HEK293 (cell line): Measurements from ENCODE around the gene DST.

Source experiments
- CTCF ChIA-PET: fragments of 350-600 bp; formaldehyde crosslinking; extraction: SDS; loops from one replicate; lab custom pipeline; 2021; ENCODE audit warnings: antibody characterized with exemption; lab: Yijun Ruan, JAX
- POLR2A ChIA-PET: fragments of 300-600 bp; formaldehyde crosslinking; extraction: SDS; loops from one replicate; lab custom pipeline; 2020; ENCODE audit warnings: antibody characterized with exemption, inconsistent platforms; lab: Yijun Ruan, JAX
- H3K27ac ChIP-seq: fragments of 200-500 bp; sonication (Bioruptor generic); 2 replicates; pipeline ENCODE4 v1.5.1; 2014; ENCODE audit warnings: low read depth, low read length, control low read depth, inconsistent platforms; ENCODE audit errors: extremely low read depth
- H3K36me3 ChIP-seq, 2 experiments: fragments of 200-500 bp in 1 of 2; sonication (Bioruptor generic) in 1 of 2; 1 replicate in 1 of 2; 2 replicates in 1 of 2; pipeline ENCODE4 v1.5.1; 2014 to 2017; ENCODE audit warnings: inconsistent platforms in 2 of 2, low read length in 2 of 2; ENCODE audit not compliant: control insufficient read depth in 2 of 2, insufficient read depth in 1 of 2
- H3K4me1 ChIP-seq: fragments of 200-500 bp; sonication (Bioruptor generic); 2 replicates; pipeline ENCODE4 v1.5.1; 2014; ENCODE audit warnings: mild to moderate bottlenecking, low read length, inconsistent platforms; ENCODE audit not compliant: control insufficient read depth, insufficient read depth
- H3K4me3 ChIP-seq: 2 replicates; pipeline ENCODE4 v1.5.1; 2011; ENCODE audit warnings: low read depth, mild to moderate bottlenecking, control low read depth, low read length, moderate library complexity
- H3K9me3 ChIP-seq: fragments of 200-500 bp; sonication (Bioruptor generic); 2 replicates; pipeline ENCODE4 v1.5.1; 2014; ENCODE audit warnings: low read depth, low read length, inconsistent platforms; ENCODE audit not compliant: control insufficient read depth, insufficient read depth
- HOXC10 ChIP-seq: sonication (generic); formaldehyde crosslinking; IDR thresholded peaks from 2 replicates; pipeline ENCODE4 v1.8.1; 2023; ENCODE audit warnings: mild to moderate bottlenecking, missing genetic modification reagents
- IKZF3 ChIP-seq: fragments of 450-650 bp; IDR thresholded peaks from 2 replicates; pipeline ENCODE4 v1.5.0; 2018; ENCODE audit warnings: missing biosample characterization, mild to moderate bottlenecking, missing genetic modification characterization, moderate library complexity
- PBX3 ChIP-seq: sonication (generic); formaldehyde crosslinking; IDR thresholded peaks from 2 replicates; pipeline ENCODE4 v1.8.1; 2022; ENCODE audit warnings: mild to moderate bottlenecking, moderate library complexity, missing genetic modification reagents
- PRDM1 ChIP-seq: fragments of 450-650 bp; formaldehyde crosslinking; IDR thresholded peaks from 2 replicates; pipeline ENCODE4; 2016; ENCODE audit warnings: missing biosample characterization, missing genetic modification characterization
- ZFHX2 ChIP-seq: fragments of 450-650 bp; formaldehyde crosslinking; conservative IDR thresholded peaks from 2 replicates; pipeline ENCODE4 v1.5.1; 2016; ENCODE audit warnings: missing biosample characterization, missing genetic modification characterization
- ZFP37 ChIP-seq: fragments of 450-650 bp; formaldehyde crosslinking; IDR thresholded peaks from 2 replicates; pipeline ENCODE4 v1.5.1; 2016; ENCODE audit warnings: missing biosample characterization, missing genetic modification characterization
- ZIC2 ChIP-seq: fragments of 450-650 bp; formaldehyde crosslinking; IDR thresholded peaks from 2 replicates; pipeline ENCODE4 v1.5.1; 2016; ENCODE audit warnings: missing biosample characterization, missing genetic modification characterization
- ZNF24 ChIP-seq: fragments of 450-650 bp; formaldehyde crosslinking; IDR thresholded peaks from 2 replicates; pipeline ENCODE4 v1.5.1; 2016; ENCODE audit warnings: missing biosample characterization, missing genetic modification characterization
- ZNF311 ChIP-seq: fragments of 450-650 bp; formaldehyde crosslinking; IDR thresholded peaks from 2 replicates; pipeline ENCODE4 v1.5.1; 2017; ENCODE audit warnings: missing biosample characterization, missing genetic modification characterization, borderline replicate concordance
- ZNF354C ChIP-seq: fragments of 450-650 bp; formaldehyde crosslinking; IDR thresholded peaks from 2 replicates; pipeline ENCODE4 v1.5.1; 2016; ENCODE audit warnings: missing biosample characterization, missing genetic modification characterization, low read depth, borderline replicate concordance
- ZNF366 ChIP-seq: fragments of 450-650 bp; formaldehyde crosslinking; conservative IDR thresholded peaks from 2 replicates; pipeline ENCODE4 v1.5.1; 2016; ENCODE audit warnings: missing biosample characterization, missing genetic modification characterization
- ZNF404 ChIP-seq: fragments of 450-650 bp; formaldehyde crosslinking; IDR thresholded peaks from 2 replicates; pipeline ENCODE4 v1.5.1; 2017; ENCODE audit warnings: missing biosample characterization, missing genetic modification characterization
- ZNF518A ChIP-seq: fragments of 450-650 bp; formaldehyde crosslinking; conservative IDR thresholded peaks from 2 replicates; pipeline ENCODE4 v1.5.1; 2016; ENCODE audit warnings: low read depth, missing biosample characterization, missing genetic modification characterization
- ZNF549 ChIP-seq: fragments of 450-650 bp; IDR thresholded peaks from 2 replicates; pipeline ENCODE4 v1.5.1; 2018; ENCODE audit warnings: missing biosample characterization, missing genetic modification characterization, mild to moderate bottlenecking, inconsistent platforms, moderate library complexity
- ZNF654 ChIP-seq: fragments of 450-650 bp; formaldehyde crosslinking; IDR thresholded peaks from 2 replicates; pipeline ENCODE4 v1.5.1; 2016; ENCODE audit warnings: low read depth, missing biosample characterization, missing genetic modification characterization
- ZNF747 ChIP-seq: fragments of 450-650 bp; formaldehyde crosslinking; IDR thresholded peaks from 2 replicates; pipeline ENCODE4 v1.5.1; 2016; ENCODE audit warnings: missing biosample characterization, missing genetic modification characterization
- TF ChIP-seq, protein P1 (sequence below): fragments of 450-650 bp; formaldehyde crosslinking; IDR thresholded peaks from 2 replicates; pipeline ENCODE4 v1.5.1; 2016; ENCODE audit warnings: missing biosample characterization, missing genetic modification characterization
- TF ChIP-seq, protein P2 (sequence below): fragments of 450-650 bp; formaldehyde crosslinking; IDR thresholded peaks from 2 replicates; pipeline ENCODE4 v1.5.1; 2017; ENCODE audit warnings: missing biosample characterization, missing genetic modification characterization

The DST gene

DNA sequence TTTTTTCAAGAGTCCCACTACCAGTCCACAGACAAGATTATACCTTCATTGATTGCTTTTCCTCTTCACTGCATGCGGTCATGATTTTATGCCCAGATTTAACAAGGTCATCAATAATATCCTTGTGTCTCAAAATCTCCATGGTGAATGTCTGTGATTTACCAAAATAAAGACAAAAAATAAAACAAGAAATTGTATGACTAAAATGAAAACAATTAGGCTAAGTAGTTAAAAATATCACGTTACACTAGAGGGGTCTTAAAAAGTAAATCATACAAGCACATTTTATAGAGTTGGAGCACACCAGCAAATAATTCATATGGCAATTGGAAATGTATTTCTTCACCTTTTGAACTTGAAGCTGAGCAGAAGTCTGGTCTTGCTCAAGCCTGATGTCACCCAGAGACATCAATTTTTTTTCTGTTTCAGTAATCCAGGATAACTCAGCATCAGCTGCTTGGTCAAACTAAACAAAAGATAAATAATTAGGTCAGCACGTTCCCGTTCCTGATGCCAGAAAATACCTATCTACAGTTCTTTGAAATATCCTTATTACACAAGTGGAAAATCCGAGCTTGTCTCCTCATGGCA is 125.4 kb downstream of the DST start (continued):
- TF ChIP-seq, protein P1, sequence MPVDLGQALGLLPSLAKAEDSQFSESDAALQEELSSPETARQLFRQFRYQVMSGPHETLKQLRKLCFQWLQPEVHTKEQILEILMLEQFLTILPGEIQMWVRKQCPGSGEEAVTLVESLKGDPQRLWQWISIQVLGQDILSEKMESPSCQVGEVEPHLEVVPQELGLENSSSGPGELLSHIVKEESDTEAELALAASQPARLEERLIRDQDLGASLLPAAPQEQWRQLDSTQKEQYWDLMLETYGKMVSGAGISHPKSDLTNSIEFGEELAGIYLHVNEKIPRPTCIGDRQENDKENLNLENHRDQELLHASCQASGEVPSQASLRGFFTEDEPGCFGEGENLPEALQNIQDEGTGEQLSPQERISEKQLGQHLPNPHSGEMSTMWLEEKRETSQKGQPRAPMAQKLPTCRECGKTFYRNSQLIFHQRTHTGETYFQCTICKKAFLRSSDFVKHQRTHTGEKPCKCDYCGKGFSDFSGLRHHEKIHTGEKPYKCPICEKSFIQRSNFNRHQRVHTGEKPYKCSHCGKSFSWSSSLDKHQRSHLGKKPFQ (tag by site-specific recombination), result peak; percentile 63; the same call in 1 of the 2 replicates
- TF ChIP-seq ZNF404 (tag by site-specific recombination) (no peak), ZNF311 (tag by site-specific recombination) (no peak), PBX3 (CRISPR knock-in tag) (no peak), HOXC10 (CRISPR knock-in tag) (no peak), ZNF747 (tag by site-specific recombination) (no peak), ZNF654 (tag by site-specific recombination) (peak; percentile 3; the same call in 1 of the 2 replicates), ZIC2 (tag by site-specific recombination) (peak; percentile 67; the same call in 1 of the 2 replicates), ZFHX2 (tag by site-specific recombination) (no peak), IKZF3 (peak; percentile 47), ZNF354C (no peak), ZNF24 (tag by site-specific recombination) (peak; percentile 18; the same call in 1 of the 2 replicates)
- TF ChIP-seq, protein P2, sequence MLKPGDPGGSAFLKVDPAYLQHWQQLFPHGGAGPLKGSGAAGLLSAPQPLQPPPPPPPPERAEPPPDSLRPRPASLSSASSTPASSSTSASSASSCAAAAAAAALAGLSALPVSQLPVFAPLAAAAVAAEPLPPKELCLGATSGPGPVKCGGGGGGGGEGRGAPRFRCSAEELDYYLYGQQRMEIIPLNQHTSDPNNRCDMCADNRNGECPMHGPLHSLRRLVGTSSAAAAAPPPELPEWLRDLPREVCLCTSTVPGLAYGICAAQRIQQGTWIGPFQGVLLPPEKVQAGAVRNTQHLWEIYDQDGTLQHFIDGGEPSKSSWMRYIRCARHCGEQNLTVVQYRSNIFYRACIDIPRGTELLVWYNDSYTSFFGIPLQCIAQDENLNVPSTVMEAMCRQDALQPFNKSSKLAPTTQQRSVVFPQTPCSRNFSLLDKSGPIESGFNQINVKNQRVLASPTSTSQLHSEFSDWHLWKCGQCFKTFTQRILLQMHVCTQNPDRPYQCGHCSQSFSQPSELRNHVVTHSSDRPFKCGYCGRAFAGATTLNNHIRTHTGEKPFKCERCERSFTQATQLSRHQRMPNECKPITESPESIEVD, result peak; percentile 92

DNA sequence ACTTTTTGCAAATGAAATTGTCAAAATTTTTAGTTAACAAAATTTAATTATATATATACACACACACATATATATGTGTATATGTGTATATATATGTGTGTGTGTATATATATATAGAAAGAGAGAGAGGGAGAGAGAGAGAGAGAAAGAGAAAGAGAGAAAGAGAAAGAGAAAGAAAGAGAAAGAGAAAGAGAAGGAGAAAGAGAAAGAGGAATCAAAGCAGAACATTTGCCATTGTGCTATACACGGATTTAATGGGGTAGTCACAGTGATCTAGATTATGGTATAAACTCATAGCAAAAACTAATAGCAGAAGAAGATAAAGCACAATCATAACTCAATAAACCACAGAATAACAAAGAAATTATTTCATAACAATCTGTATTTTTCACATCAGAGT is 126.7 kb downstream of the DST start:
- no peak overlapping the region for H3K27ac ChIP-seq
- H3K36me3 ChIP-seq, result peaks cover 23 to 38% of the 10 kb centered on the region in 2 experiments
- no peak overlapping the region for H3K4me3 ChIP-seq
- peaks cover 10% of the 10 kb centered on the region; the same call in 1 of the 2 replicates for H3K4me1 ChIP-seq
- TF ChIP-seq PRDM1 (tag by site-specific recombination) (peak; percentile 54), ZNF654 (tag by site-specific recombination) (no peak), ZNF366 (tag by site-specific recombination) (peak; percentile 54; the same call in 1 of the 2 replicates)
- TF ChIP-seq, all 188 proteins: peak for 2
- ChIA-PET CTCF (no interaction called here), POLR2A (no interaction called here)
- H3K9me3 ChIP-seq, result no peaks in the 10 kb centered on the region

DNA sequence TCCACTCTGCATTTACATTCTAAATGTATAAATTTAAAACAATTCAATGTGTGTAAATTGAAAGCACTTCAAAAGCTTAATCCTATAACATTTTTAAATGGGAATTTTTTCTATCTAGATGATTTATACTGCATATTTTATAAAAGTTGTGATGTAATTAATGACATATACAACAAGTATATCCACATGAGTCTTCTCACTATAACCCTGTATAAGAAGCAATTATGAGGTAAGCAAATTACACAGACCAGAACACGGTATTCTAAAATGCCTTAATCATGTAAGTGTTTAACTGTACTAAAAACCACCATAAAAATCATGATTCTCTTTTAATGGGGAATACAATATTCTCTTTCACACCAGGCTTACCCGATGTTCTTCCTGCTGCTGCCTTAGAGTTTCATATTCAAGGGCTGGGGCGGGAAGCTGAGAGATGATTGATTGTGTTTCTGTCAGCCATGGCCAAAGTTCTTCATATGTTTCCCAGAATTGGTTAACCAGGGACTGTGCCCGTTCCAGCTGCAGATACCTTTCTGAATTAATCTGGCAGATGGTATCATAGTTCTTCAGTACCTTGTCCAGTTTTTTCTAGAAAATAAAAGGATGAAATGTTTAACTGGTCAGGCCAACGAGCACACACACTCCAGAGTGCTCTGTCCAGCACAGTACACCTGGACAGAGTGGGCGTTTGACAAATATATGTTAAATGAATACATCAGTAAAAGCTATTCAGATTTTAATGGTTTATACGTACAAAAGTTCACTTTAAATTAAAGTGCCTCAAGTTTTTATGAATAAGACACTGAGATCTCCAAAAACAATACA is 127.4 kb downstream of the DST start:
- POLR2A ChIA-PET, result no interaction called here
- no peak overlapping the region for H3K27ac ChIP-seq
- CTCF ChIA-PET, result interaction anchor here (0.5 to 1.2 kb wide), 6 partner anchors 11 to 434 kb away, joined by 3 to 5 read pairs (median 4); no protein-coding TSS in a partner anchor
- H3K9me3 ChIP-seq, result no peaks in the 10 kb centered on the region
- peaks cover 10% of the 10 kb centered on the region; the same call in 1 of the 2 replicates for H3K4me1 ChIP-seq
- no peak overlapping the region for H3K4me3 ChIP-seq
- peaks cover 26 to 39% of the 10 kb centered on the region in 2 experiments for H3K36me3 ChIP-seq
- TF ChIP-seq ZNF518A (tag by site-specific recombination) (no peak), ZFP37 (tag by site-specific recombination) (no peak), ZNF549 (no peak)
